GM18520 (cell line): ENCODE measurements around the gene ANKS1A.

Experiments used
- ATAC-seq: cut with Tn5 transposase; IDR thresholded peaks from one replicate; pipeline ENCODE4 v1.9.1; 2021; ENCODE audit not compliant: unreplicated experiment

ANKS1A gene

GRCh38 chr6:35017411-35018181 is 128.5 kb downstream of the ANKS1A start:
- no peak for ATAC-seq

GRCh38 chr6:35018182-35018519 is 129.1 kb downstream of the ANKS1A start:
- no peak for ATAC-seq

GRCh38 chr6:35018746-35019145 is 129.7 kb downstream of the ANKS1A start:
- no peak for ATAC-seq

- no peak for ATAC-seq
Observed at GRCh38 chr6:35019171-35019570, 130.1 kb downstream of the ANKS1A start.

GRCh38 chr6:35019831-35020230 is 130.8 kb downstream of the ANKS1A start:
- no peak for ATAC-seq

GRCh38 chr6:35021004-35021403 is 131.9 kb downstream of the ANKS1A start:
- ATAC-seq = no peak

- ATAC-seq = no peak
Observed at GRCh38 chr6:35023091-35024000, 134.3 kb downstream of the ANKS1A start.

GRCh38 chr6:35024551-35025054 is 135.5 kb downstream of the ANKS1A start:
- no peak for ATAC-seq

- ATAC-seq = no peak
Observed at GRCh38 chr6:35025232-35026188, 136.5 kb downstream of the ANKS1A start.

- no peak for ATAC-seq
Observed at GRCh38 chr6:35026434-35027222, 137.6 kb downstream of the ANKS1A start.

GRCh38 chr6:35027807-35028206 is 138.8 kb downstream of the ANKS1A start:
- ATAC-seq = no peak

- no peak for ATAC-seq
Observed at GRCh38 chr6:35028781-35029769, 140.0 kb downstream of the ANKS1A start.

- ATAC-seq = no peak
Observed at GRCh38 chr6:35030099-35030498, 141.0 kb downstream of the ANKS1A start.

- no peak for ATAC-seq
Observed at GRCh38 chr6:35031611-35032529, 142.8 kb downstream of the ANKS1A start.

- no peak for ATAC-seq
Observed at GRCh38 chr6:35033683-35034082, 144.6 kb downstream of the ANKS1A start.

- ATAC-seq = no peak
Observed at GRCh38 chr6:35034411-35035191, 145.5 kb downstream of the ANKS1A start.

GRCh38 chr6:35035481-35036030 is 146.5 kb downstream of the ANKS1A start:
- ATAC-seq = no peak
